Activated T-cell treated with anti-CD3 and anti-CD28 coated beads, Interleukin-2, amount 50 U/mL, for 1 hour (primary cell): ENCODE measurements around the gene HSD17B1.
"Not testable (repeated sequence)": the region's sequence is repeated elsewhere in the genome, so short reads cannot be mapped to it uniquely, and the experiment has no call there.

Source experiments
- DNase-seq: peaks from one replicate; pipeline ENCODE4 v3.0.0-alpha.2; 2020

Gene HSD17B1

DNA sequence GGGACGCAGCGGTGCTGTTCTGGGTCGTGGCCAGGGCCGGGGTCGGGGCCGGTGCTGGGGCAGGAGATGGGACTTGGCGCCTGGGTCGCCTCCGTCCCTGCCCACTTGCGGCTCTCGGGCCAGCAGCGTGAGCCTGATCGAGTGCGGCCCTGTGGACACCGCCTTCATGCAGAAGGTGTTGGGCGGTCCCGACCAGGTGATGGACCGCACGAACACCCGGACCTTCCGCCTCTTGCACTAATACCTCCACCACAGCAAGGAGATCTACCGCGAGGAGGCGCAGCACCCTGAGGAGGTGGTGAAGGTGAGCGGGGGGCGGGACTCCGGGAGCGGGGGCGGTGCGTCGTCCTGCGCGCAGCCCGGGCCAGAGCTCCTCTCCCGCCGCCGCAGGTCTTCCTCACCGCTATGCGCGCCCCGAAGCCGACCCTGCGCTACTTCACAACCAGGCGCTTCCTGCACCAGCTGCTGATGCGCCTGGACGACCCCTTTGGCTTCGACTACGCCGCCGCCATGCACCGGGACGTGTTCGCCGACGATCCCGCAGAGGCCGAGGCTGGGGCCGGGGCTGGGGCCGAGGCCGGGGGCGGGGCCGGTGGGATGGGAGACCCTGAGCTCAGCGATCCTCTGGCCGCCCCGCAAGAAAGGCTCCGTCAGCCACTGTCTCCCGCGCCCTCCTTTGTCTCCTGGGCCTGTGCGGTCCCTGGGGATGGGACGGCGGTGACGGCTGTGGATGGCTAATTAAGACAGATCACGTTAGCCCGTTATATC, 4.5 kb upstream of the HSD17B1 start:
- DNase-seq = peak; percentile 84

- DNase-seq = no peak
Measured at GRCh38 chr17:42548993-42549755, 3.5 kb upstream of the HSD17B1 start.

- no peak for DNase-seq
Measured at GRCh38 chr17:42553161-42553818, 567 bp downstream of the HSD17B1 start.

DNA sequence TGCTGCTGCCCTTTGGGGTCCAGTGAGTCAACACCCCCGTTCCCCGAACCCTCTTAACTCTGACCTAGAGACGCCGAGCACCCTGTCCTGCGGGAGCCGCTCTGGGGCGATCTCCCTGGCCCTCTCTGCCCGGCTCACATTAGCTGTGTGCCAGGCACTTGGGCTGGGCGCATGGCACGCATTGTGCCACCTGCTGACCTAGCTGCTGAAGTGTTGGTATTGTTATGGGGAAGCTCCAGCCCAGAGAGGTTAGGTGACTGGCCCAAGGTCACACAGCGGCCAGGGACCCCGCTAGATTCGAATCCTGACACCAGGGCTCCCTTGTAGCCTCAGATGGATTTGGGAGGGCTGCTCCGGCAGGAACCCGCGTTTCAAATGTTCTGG, 1.1 kb downstream of the HSD17B1 start:
- DNase-seq = no peak

DNA sequence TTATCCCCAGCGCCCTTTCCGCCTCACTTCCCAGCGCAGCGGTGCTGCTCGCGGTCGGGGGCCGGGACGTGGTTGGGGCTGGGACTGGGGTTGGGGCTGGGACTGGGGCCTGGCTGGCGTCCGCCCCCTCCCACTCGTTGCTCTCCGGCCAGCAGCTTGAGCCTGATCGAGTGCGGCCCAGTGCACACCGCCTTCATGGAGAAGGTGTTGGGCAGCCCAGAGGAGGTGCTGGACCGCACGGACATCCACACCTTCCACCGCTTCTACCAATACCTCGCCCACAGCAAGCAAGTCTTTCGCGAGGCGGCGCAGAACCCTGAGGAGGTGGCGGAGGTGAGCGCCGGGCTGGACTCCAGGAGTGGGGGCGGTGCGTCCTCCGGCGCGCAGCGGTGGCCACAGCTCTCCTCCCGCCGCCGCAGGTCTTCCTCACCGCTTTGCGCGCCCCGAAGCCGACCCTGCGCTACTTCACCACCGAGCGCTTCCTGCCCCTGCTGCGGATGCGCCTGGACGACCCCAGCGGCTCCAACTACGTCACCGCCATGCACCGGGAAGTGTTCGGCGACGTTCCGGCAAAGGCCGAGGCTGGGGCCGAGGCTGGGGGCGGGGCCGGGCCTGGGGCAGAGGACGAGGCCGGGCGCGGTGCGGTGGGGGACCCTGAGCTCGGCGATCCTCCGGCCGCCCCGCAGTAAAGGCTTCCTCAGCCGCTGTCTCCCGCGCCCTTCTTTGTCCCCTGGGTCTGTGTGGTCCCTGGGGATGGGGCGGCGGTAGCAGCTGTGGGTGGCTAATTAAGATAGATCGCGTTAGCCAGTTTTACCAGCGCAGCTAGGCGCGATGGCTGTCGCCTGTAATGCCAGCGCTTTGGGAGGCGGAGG, 1.8 kb downstream of the HSD17B1 start:
- DNase-seq = peak; percentile 72

DNA sequence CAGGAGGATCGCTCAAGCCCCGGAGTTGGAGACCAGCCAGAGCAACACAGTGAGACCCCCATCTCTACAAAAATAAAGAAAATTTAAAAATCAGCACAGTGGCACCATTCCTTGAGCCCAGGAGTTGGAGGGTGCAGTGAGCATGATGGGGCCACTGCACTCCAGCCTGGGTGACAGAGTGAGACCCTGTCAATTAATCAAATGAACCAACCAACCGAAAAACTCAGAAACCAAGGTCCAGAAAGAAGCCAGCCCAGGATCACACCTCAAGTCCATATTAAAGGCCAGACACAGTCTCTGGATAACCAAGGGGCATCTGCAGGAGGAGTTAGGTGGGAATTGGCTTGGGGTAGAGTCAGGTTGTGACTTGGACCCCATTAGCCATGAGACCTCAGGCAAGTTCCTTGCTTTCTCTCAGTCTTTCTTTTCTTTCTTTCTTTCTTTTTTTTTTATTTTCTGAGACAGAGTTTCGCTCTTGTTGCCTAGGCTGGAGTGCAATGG, 2.4 kb downstream of the HSD17B1 start:
- DNase-seq = no peak

DNA sequence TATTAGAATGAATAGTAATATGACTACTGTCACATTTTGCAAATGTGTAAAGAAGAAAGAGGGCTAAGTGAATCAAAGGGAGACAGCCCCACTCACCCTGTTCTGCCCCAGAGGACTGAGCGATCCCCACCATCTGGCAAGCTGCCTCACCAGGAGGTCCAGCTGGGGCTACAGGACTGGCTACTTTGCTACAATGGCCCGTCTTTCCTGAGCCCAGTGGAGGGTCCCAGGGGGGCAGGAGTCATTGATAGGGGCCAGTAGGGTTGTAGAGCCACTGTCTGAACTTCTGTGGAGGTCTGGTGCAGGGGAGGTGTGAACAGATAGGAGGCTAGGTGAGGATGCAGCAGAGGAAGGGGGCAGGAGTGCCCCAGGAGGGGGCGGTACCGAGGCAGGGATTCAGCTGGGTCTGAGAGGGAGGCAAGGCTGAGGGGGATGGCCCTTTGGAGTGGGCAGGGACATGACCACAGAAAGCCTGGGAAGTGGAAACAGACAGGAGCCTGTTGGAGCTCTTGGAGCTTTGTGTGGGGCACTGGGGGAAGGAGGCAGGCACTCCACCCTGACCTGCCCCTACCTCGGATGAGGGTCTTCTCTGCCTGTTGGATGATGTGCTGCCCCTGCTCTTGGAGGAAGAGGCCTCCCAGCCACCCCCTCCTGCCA, 3.4 kb downstream of the HSD17B1 start:
- DNase-seq = not testable (repeated sequence)

DNA sequence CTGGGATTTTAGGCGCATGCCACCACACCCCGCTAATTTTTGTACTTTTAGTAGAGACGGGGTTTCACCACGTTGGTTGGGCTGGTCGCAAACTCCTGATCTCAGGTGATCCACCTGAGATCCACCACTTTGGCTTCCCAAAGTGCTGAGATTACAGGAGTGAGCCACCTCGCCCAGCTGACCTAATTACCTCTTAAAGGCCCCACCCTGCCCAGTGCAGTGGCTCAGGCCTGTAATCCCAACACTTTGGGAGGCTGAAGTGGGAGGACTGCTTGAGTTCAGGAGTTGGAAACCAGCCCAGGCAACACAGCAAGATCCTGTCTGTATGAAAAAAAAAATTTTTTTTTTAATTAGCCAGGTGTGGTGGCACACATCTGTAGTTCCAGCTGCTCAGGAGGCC, 6.4 kb downstream of the HSD17B1 start:
- DNase-seq = no peak

DNA sequence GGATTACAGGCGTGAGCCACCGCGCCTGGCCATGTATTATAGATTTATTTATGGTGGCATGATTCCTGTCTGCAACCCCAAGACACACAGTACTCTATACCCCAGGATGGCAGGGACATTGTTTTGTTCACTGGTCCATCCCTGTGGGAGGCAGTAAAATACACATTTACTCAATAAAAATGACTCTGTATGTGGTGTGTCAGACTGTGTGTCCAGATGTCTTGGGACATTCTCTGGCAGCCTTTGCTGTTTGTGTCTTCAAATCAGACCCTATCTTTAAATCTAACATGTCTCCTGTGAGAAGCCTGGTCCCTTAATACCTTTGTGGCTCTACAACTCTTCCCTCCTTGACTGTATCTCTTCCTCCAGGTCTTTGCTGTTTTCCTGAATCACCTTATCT, 7.5 kb downstream of the HSD17B1 start:
- DNase-seq = no peak

DNA sequence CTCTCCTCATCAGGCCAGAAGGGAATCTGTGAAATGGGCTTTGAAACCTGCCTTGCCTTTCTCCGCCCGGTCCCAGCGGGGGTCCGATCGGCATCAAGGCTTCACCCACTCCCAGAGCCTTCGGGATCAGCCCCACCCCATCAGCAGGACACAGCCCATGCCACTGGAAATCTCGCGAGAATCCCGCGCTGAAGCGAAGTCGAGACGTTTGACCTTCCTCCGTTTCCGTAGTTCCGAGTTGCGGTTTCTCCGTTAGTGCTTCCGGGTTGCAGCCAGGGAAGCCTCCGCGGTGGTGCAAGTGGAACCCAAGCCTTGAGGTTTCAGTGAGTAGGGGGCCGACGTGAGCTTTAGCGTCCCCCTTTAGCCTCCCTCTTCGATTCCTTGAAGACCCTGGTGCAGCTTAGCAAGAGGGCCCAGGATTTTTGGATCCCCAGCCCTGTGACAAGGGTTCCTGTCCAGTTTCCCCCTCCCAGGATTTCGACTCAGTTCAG, 9.2 kb downstream of the HSD17B1 start, which contains the start of gene COASY:
Gene COASY (plus strand): TSS at position 252 of the 491 bp plus-strand sequence. CDS start 475 bp downstream, outside the sequence.
- peak; percentile 88 for DNase-seq

- no peak for DNase-seq
Measured at GRCh38 chr17:42562388-42563142, 9.8 kb downstream of the HSD17B1 start.

GRCh38 chr17:42563143-42563509, 10.4 kb downstream of the HSD17B1 start:
- no peak for DNase-seq

- no peak for DNase-seq
Measured at GRCh38 chr17:42563543-42563942, 10.8 kb downstream of the HSD17B1 start.

- DNase-seq = no peak
Measured at GRCh38 chr17:42563950-42564349, 11.2 kb downstream of the HSD17B1 start.

GRCh38 chr17:42564815-42565522, 12.2 kb downstream of the HSD17B1 start:
- DNase-seq = no peak

DNA sequence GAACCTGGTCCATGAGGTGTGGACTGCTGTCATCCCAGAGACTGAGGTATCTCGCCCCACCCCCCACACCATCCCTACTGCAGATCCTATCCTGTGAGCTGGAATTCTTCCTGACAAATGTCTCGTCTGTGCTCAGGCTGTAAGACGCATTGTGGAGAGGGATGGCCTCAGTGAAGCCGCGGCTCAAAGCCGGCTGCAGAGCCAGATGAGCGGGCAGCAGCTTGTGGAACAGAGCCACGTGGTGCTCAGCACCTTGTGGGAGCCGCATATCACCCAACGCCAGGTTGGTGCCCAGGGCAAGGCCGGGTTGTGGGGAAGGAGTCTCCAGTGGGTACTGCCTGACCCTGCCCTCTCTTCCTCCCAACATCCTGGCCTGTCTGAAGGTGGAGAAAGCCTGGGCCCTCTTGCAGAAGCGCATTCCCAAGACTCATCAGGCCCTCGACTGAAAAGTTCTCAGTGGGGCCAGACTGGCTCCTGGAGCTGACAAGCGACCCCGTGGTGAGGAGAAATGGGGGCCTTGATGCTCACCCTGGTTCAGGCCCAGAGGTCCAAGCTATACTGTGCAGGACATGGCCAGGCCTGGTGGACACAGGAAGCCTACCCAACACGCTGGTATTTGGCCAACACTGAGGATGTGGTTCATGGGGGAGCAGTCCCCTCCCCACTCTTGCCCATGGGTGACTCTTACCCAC, 12.9 kb downstream of the HSD17B1 start:
- no peak for DNase-seq

DNA sequence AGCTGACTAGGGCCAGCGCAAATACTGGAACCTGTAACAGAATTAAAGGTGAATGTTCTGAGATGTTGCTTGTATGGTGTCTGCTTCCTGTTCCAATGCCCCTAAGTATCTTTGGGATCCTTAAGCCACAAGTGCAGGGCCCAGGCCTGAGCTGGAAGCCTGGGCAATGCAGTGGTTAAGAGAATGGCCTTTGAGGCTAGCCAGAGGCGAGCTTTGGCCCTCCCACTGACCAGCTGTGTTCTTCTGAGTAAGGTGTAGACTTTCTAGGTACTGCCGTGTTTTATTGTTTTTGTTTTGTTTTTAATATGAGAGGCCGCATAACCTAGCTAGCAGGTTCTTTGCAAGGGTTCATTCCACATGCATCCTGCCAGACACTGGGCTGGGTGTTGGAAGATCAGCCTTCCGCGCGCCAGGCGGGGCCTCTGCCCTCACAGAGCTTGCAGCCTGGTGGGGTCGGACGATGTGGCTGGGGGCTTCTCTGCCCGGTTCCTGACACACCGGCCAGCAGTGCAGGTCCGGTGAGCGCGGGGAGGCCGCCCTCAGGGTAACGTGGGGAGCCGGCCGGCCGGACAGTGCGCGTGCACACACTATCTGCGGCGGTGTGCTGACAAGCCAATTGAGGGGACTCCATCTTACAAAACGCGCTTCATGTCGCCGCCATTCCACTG, 13.6 kb downstream of the HSD17B1 start:
- DNase-seq = no peak

GRCh38 chr17:42566883-42567573, 14.3 kb downstream of the HSD17B1 start, which contains the start of gene MLX:
Gene MLX, plus strand, starts transcription at chr17:42567100. Its CDS starts 25 bp downstream, at chr17:42567125.
- DNase-seq = peak; percentile 91
